Umbilical cord (tissue), 2 donors: ENCODE results near the gene LMO4. TPM values are rescaled to one million over a fixed set of nuclear protein-coding genes. Genes with fewer than 3 reads are reported as not detected.

Experiments used
- DNase-seq: peaks from one replicate; pipeline ENCODE4 v3.0.0-alpha.2; 2015; ENCODE audit warnings: low spot score
- total RNA-seq: library from RNA; depleted of rRNA; stranded (reverse); fragments of >200 nt; gene quantifications from one replicate; pipeline ENCODE4 v1.2.3, GENCODE V29; 2014; ENCODE audit warnings: low replicate concordance; ENCODE audit not compliant: insufficient read depth

Gene LMO4
- total RNA-seq = 98.0 TPM

DNA sequence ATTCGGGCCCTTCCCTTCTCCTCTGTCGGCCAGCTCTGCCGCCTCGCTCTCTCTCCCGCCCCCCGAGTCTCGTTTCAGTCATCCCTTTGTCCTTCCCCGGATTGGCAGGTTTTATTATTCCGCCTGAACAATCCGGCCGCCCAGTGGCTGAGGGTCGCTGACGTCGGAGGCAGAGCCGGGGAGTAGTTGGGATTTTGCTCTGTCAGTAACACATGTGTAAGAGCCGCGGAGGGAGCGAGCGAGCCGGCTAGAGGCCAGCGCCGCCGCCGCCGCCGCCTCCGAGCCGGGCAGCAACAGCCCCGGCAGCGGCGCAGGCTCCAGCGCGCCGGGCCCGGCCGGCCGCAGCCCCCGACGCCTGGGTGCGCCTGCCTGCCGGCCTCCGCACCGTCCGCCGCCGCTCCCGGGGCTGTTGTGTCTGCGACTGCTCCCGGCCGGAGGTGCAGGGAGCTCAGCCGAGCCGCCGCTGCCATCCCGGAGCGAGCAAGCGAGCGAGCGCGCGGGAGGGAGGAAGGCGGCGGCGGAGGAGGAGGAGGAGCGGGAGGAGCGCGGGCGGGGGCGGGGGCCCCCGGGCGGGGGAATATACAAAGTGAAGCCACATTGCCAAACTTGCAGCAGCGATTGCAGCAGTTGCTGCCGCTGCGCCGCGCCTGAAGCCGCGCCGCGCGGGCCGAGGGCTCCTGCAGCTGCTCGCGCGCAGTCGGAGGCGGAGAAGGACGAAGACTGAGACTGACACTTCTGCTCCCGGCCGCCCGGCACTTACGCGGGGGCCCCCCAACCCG is at the start of gene LMO4:
Gene LMO4 (plus strand): TSS at position 609 of the 779 bp plus-strand sequence. CDS start 3,136 bp downstream, outside the sequence.
- peak; percentile 99 for DNase-seq

- no peak for DNase-seq
Measured at GRCh38 chr1:87279536-87279875, 49.2 kb upstream of the LMO4 start.

GRCh38 chr1:87279966-87280535 is 48.6 kb upstream of the LMO4 start:
- no peak for DNase-seq

DNA sequence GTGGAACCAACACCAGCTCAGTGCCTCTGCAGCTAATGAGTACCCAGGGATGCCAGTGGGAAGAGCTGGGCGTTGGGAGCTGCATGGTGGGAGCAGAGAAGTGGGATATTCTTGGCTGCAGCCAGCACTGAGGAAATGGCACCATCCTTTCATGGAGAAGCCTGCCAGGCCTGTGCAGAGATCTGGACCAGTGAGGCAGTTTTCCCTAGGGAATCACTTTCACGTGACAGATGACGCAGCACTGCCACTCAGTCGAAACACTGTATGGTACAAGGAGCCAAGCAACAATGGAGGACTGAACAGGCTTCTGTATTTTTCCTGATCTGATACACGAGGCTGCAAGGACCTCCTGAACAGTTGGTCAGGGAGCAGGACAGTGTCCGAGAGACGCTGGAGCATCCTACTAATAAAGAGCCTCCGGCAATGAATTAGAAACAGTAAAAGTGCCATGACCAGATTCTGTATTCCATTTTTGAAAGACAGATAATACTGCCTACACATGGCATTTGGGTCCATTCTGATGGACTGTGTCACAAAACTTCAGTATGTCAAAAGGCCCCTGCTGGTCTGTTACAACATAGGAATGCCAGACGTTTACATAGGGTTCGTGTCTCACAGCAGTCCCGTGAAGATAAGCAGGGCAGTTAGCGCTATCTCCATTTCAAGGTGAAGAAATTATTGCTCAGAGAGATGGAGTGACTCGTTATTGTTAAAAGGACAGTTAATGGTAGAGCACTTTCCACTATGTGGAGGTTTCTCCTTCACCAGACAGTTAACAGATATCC is 44.0 kb upstream of the LMO4 start:
- no peak for DNase-seq

DNA sequence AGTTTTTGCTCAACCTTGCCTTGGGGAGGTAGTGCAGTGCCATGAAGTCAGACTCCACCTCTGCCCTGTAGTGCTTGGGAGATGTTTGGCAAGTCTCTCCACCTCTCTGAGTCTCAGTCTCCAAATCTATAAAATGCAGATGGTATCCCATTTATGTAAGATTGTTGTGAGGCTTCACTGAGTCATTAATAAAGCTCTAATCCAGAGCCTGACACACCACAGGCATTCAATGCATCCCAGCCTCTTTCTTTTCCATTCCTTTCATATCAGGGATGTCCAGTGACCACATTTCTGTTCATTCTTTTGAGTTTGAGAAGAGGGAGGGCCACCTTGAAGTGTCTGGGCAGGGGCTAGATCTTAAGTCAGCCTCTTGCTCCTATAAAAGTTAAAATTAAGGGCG is 37.6 kb upstream of the LMO4 start:
- no peak for DNase-seq

- peak; percentile 80 for DNase-seq
Measured at GRCh38 chr1:87292684-87293493, 35.8 kb upstream of the LMO4 start.

DNA sequence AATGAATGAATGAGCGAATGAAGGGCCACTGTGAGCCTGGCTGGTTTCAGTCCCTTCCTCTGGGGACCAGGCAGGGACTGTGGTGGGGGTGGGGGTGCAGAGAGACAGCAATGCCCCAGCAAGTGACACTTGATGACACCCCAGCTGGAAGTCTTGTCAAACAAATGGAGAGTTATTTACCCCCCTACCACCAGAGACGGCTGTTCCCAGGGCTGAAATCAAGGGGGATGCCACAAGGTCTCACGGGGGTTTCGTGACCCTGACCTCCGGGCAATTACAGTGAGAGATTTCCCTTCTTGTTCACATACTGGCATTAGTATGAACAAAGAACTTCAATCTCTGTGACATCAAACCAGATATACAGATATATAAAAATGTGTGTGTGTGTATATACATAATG is 34.0 kb upstream of the LMO4 start:
- DNase-seq = no peak

DNA sequence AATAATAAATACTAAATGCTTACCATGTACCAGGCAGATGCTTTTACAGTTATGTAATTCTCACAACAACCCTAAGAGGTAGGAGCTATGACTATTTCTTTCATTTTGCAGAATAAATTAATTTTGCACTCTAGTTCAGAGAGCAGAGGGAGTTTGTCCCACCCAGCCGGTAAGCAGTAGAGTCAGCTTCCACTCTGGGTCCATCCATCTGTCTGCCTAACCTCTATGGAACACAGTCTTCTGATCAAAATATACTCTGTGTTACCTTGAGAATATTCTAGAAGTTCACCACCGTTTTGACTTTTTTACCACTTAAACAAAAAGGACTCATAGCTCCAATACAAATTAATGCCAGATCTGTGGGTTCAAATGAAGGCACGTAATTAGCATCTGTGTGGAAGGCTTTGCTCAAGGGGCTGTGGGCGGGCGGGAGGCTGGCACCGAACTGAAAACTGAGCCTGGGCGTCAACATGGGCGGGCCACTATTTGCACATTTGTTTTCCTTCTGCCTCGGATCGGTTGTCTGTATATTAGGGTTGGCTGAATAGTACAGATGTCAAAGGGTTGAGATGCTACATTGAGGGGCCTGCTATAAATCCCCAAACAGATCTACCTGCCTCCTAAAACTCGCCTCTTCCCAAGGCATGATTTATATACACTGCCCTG is 33.1 kb upstream of the LMO4 start:
- peak; percentile 25 for DNase-seq

- no peak for DNase-seq
Measured at GRCh38 chr1:87296206-87296605, 32.5 kb upstream of the LMO4 start.

DNA sequence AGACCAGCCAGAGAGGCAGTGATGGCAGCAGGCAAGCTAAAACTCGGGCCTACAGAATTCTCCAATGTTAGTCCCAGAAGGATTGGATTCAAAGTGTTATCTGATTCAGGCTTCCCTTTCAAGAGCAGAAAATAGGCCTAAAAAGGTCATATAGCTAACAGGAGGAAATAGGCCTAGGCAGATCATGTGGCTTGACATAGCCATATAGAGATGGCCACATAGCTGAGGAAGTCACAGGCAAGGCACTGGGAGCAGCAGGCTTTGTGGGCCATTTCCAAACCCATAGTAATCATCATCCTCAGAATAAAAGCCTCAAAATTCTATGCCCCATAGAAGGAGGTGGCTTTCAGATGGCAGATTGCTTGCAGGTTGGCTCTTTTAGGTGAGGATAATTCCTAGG is 29.0 kb upstream of the LMO4 start:
- no peak for DNase-seq

DNA sequence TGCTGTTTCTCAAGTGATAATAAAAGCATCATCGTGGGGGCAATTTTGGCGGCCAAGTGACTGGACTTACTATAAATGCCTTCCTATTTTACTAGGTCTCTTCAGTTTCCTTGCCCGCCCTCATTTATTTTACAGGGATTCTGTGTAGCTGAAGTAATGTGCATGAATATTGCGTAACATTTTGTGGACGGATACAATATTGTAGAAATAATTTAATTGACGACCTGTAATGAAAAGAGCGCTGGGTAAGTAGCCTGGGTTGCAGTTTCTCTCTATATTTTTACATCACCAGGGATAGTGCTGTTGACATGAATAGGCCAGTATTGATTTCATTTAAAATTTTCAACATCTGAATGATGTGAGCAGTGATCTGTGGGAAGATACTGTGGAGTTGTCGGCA is 28.1 kb upstream of the LMO4 start:
- DNase-seq = no peak

DNA sequence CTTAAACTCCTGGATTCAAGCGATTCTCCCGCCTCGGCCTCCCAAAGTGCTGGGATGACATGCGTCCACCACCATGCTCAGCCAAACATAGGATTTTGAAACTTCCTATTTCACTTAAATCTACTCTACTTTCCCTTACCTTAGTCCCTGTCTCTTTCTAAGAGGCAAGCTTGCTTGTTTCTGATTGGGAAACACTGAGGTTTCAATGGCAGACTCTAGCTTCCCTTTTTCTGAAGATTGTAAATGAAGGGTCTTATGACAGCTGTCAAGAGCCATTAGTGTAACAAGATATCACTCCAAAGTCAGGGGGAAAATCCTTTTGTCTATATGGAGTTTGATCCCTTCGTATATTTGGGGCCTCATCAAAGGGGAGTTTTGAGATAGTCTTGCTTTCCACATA is 23.5 kb upstream of the LMO4 start:
- no peak for DNase-seq

DNA sequence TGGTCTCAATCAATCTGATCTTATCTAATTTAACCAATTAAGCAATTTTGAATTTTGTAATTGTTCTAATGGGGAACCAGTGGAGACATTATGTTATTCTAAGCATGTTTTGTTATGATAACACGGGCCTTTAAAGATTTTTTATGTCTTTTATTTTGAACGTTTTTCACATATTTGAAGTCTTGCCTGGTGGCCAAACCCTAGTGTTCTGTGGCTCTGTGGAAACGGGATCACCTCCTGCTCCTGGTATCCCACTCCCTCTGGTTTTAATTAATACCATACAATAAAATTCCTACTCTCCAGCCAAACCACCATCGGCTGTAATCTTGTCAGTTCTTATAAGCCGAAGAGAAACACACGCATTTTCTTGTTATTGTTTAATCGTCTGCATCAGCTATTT is 22.9 kb upstream of the LMO4 start:
- DNase-seq = peak; percentile 35

- peak; percentile 37 for DNase-seq
Measured at GRCh38 chr1:87307306-87307705, 21.4 kb upstream of the LMO4 start.

DNA sequence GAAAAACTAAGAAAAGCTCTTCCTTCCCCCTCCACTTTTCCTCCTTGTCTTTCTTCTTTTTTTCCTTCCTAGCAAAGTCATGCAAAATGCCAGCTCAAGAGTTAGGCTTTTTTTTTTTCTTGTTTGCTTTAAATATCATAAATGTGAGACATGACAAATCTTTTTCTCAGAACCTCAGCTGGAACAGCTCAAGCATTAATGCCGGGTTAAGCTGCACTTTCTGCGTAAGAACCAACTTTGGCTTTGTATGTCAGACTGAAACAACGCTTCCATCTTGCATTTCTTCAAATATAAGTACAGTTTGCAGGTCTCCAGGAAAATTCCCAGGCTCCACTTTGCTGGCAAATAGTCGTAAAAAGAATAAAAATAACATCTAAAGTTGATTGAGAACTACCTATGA is 20.7 kb upstream of the LMO4 start:
- peak; percentile 96 for DNase-seq

GRCh38 chr1:87314091-87314490 is 14.6 kb upstream of the LMO4 start:
- DNase-seq = no peak

- no peak for DNase-seq
Measured at GRCh38 chr1:87318056-87318650, 10.5 kb upstream of the LMO4 start.

- no peak for DNase-seq
Measured at GRCh38 chr1:87318806-87319205, 9.9 kb upstream of the LMO4 start.

DNA sequence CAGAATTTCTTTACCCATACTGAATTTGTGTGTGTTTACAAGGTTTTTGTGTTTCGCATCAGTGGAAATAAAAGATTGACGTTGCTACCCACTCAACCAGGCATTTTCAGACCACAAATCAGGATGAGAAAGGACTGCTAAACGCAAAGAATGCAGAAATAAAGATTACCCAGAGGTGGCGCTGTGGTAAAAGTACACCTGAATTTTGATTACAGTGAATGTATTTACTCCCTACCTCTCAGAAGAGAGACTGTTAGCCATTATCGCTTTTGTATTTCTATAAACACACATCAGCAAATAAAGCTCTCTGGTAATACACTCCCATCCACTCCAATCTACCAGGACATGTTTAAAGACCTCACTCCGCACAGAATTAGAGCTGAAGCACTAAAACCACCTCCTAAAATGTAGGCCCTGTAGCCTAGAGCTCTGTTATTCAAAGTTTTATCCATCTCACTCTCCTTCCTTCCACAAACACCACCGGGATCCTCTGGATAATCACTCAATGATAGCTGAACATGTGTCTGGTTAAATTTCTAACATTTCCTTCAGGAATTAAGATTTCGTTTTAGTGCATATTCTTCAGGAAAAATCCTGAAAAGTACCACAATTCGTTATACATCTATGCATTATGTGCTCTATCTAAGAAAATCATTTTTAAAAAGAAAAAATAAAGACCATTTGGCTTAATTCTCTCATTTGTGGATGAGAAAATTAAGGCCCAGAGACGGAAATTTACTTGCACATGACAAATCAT is 2.5 kb upstream of the LMO4 start:
- peak; percentile 69 for DNase-seq
